Naive thymus-derived CD4-positive, alpha-beta T cell (primary cell): ENCODE results near the gene TST. TPM values are rescaled to one million over a fixed set of nuclear protein-coding genes. Genes with fewer than 3 reads are reported as not detected.
"Not testable (repeated sequence)": the region's sequence is repeated elsewhere in the genome, so short reads cannot be mapped to it uniquely, and the experiment has no call there.

Source experiments
- ATAC-seq: fragments of 150-1000 bp; cut with Tn5 transposase; 2 replicates; pipeline ENCODE4 v1.10.0; 2021; ENCODE audit warnings: mild to moderate bottlenecking, moderate library complexity
- CTCF ChIA-PET: fragments of 350-600 bp; sonication (Branson Sonifier 250); formaldehyde crosslinking; loops from one replicate; lab custom pipeline; 2021; ENCODE audit warnings: antibody characterized with exemption; lab: Charles Lee
- POLR2A ChIA-PET: fragments of 350-600 bp; sonication (Branson Sonifier 250); formaldehyde crosslinking; loops from one replicate; lab custom pipeline; 2021; ENCODE audit warnings: antibody characterized with exemption, inconsistent platforms; lab: Charles Lee
- DNase-seq, 9 donors: peaks; one replicate each; pipeline versions ENCODE4 v3.0.0 to v3.0.0-alpha.2; 2020 to 2022; ENCODE audit warnings: mixed read lengths in 1 of 9
- H3K27ac ChIP-seq: one replicate; pipeline ENCODE4 v1.7.0; 2013; ENCODE audit warnings: mild to moderate bottlenecking, low read depth, low read length, moderate library complexity
- H3K27me3 ChIP-seq, 2 donors: one replicate each; pipeline ENCODE4 v1.7.0; 2013; ENCODE audit warnings: low read length in 2 of 2, mild to moderate bottlenecking in 2 of 2, moderate library complexity in 2 of 2; ENCODE audit not compliant: control insufficient read depth in 2 of 2, insufficient read depth in 2 of 2
- H3K36me3 ChIP-seq, 3 experiments: 1 replicate in 2 of 3; 2 replicates in 1 of 3; pipeline ENCODE4 v1.7.0; 2013; ENCODE audit warnings: low read length in 3 of 3, mild to moderate bottlenecking in 3 of 3, moderate library complexity in 1 of 3; ENCODE audit not compliant: insufficient read depth in 3 of 3, control insufficient read depth in 2 of 3
- H3K4me1 ChIP-seq, 2 donors: one replicate each; pipeline ENCODE4 v1.7.0; 2013; ENCODE audit warnings: low read length in 2 of 2, mild to moderate bottlenecking in 2 of 2, moderate library complexity in 1 of 2; ENCODE audit not compliant: control insufficient read depth in 2 of 2, insufficient read depth in 2 of 2
- H3K4me3 ChIP-seq: 2 replicates; pipeline ENCODE4 v1.7.0; 2013; ENCODE audit warnings: mild to moderate bottlenecking, low read length
- H3K9me3 ChIP-seq, 3 experiments: 1 replicate in 2 of 3; 2 replicates in 1 of 3; pipeline ENCODE4 v1.7.0; 2013; ENCODE audit warnings: low read length in 3 of 3; ENCODE audit not compliant: control insufficient read depth in 2 of 3
- H3K27ac Mint-ChIP-seq, 9 donors: one replicate each; pipeline ENCODE4 v1.8.0; 2020 to 2022; ENCODE audit warnings: mixed read lengths in 9 of 9, mild to moderate bottlenecking in 8 of 9, moderate library complexity in 5 of 9, inconsistent platforms in 2 of 9
- H3K27me3 Mint-ChIP-seq, 5 donors: one replicate each; pipeline ENCODE4 v1.8.0; 2021 to 2022; ENCODE audit warnings: mixed read lengths in 5 of 5, mild to moderate bottlenecking in 1 of 5
- H3K36me3 Mint-ChIP-seq, 5 donors: one replicate each; pipeline ENCODE4 v1.8.0; 2020 to 2022; ENCODE audit warnings: mixed read lengths in 5 of 5, mild to moderate bottlenecking in 3 of 5, inconsistent platforms in 1 of 5
- H3K4me1 Mint-ChIP-seq, 7 donors: one replicate each; pipeline ENCODE4 v1.8.0; 2020 to 2022; ENCODE audit warnings: mixed read lengths in 7 of 7, mild to moderate bottlenecking in 3 of 7, inconsistent platforms in 1 of 7
- H3K4me3 Mint-ChIP-seq, 10 donors: one replicate each; pipeline ENCODE4 v1.8.0; 2020 to 2022; ENCODE audit warnings: mild to moderate bottlenecking in 10 of 10, mixed read lengths in 10 of 10, moderate library complexity in 6 of 10, inconsistent platforms in 2 of 10
- H3K9me3 Mint-ChIP-seq, 11 donors: one replicate each; pipeline ENCODE4 v1.8.0; 2020 to 2022; ENCODE audit warnings: mixed read lengths in 11 of 11, mild to moderate bottlenecking in 4 of 11, inconsistent platforms in 1 of 11, moderate library complexity in 1 of 11
- intact Hi-C, 2 donors: fragments of 100-400 bp; cut with micrococcal nuclease; formaldehyde crosslinking; loops; one replicate each; pipeline ENCODE4 v1.15.1; 2023
- polyA plus RNA-seq, 2 donors: library from polyadenylated mRNA; unstranded; fragments of 300-500 nt; fragmentation: Illumina TruSeq; gene quantifications; one replicate each; pipeline ENCODE4 v1.2.3, GENCODE V29; 2021
- total RNA-seq, 6 experiments: library from RNA in 5 of 6; stranded (reverse) in 5 of 6; gene quantifications; 1 replicate in 5 of 6; 2 replicates in 1 of 6; pipeline ENCODE4 v1.2.3 and lab custom pipeline; 2021 to 2026

The TST gene
- total and polyA plus RNA-seq, 7 experiments from 2014 or later: 0.22 to 6.1 (median 0.43) TPM; not detected in 1

GRCh38 chr22:36989012-36989411 lies 30.2 kb downstream of the TST start:
- intact Hi-C loops, H3K36me3 Mint-ChIP-seq, H3K4me3 ChIP-seq, H3K9me3 ChIP-seq, H3K27ac ChIP-seq, ATAC-seq, H3K4me1 Mint-ChIP-seq, H3K27me3 ChIP-seq, H3K4me1 ChIP-seq, H3K4me3 Mint-ChIP-seq, DNase-seq, H3K36me3 ChIP-seq, H3K27ac Mint-ChIP-seq, POLR2A ChIA-PET: not testable (repeated sequence)
- CTCF ChIA-PET: interaction anchor here (0.7 kb wide), 1 partner anchor 1461 kb away, joined by 3 read pairs; no protein-coding TSS in a partner anchor
- H3K27me3 Mint-ChIP-seq: peaks cover 14 to 42% (median 22%) of the 10 kb centered on the region in 5 donors
- H3K9me3 Mint-ChIP-seq: peaks cover 0 to 28% (median 15%) of the 10 kb centered on the region in 11 donors

GRCh38 chr22:36988075-36988832 lies 31.0 kb downstream of the TST start:
- Mint-ChIP-seq H3K9me3 (peaks cover 0 to 28% (median 15%) of the 10 kb centered on the region in 11 donors), H3K27ac (no peak overlapping the region), H3K27me3 (peaks cover 17 to 40% (median 21%) of the 10 kb centered on the region in 5 donors), H3K4me3 (no peak overlapping the region), H3K36me3 (peaks cover 0 to 5% (median 2%) of the 10 kb centered on the region in 5 donors), H3K4me1 (no peaks in the 10 kb centered on the region)
- CTCF ChIA-PET: no interaction called here
- Histone ChIP-seq H3K27me3 (peaks cover 0 to 4% of the 10 kb centered on the region in 2 donors), H3K36me3 (no peaks in the 10 kb centered on the region), H3K4me3 (no peak overlapping the region), H3K27ac (no peak overlapping the region), H3K9me3 (peaks cover 0 to 9% (median 0%) of the 10 kb centered on the region in 3 experiments), H3K4me1 (no peaks in the 10 kb centered on the region)
- intact Hi-C loops: no loop called here
- no peak for ATAC-seq
- no peak for DNase-seq
- POLR2A ChIA-PET: no interaction called here

GRCh38 chr22:36986242-36986821 lies 32.9 kb downstream of the TST start:
- Mint-ChIP-seq H3K27ac (no peak overlapping the region), H3K27me3 (peaks cover 16 to 37% (median 21%) of the 10 kb centered on the region in 5 donors), H3K36me3 (peaks cover 0 to 5% (median 2%) of the 10 kb centered on the region in 5 donors), H3K4me1 (no peaks in the 10 kb centered on the region), H3K4me3 (no peak overlapping the region), H3K9me3 (peaks cover 0 to 28% (median 15%) of the 10 kb centered on the region in 11 donors)
- H3K27ac ChIP-seq: no peak overlapping the region
- POLR2A ChIA-PET: interaction anchor here (1.1 kb wide), 1 partner anchor 9 kb away, joined by 3 read pairs; no protein-coding TSS in a partner anchor
- intact Hi-C loops: no loop called here
- no peak for ATAC-seq
- H3K4me3 ChIP-seq: no peak overlapping the region
- peak in 2 of 9 donors; percentile 4 to 32 for DNase-seq
- peaks cover 0 to 9% (median 0%) of the 10 kb centered on the region in 3 experiments for H3K9me3 ChIP-seq
- no peaks in the 10 kb centered on the region for H3K36me3 ChIP-seq
- H3K4me1 ChIP-seq: no peaks in the 10 kb centered on the region
- CTCF ChIA-PET: no interaction called here
- H3K27me3 ChIP-seq: peaks cover 0 to 4% of the 10 kb centered on the region in 2 donors

- Histone ChIP-seq H3K4me1 (no peaks in the 10 kb centered on the region), H3K36me3 (no peaks in the 10 kb centered on the region), H3K27me3 (peaks cover 0 to 3% of the 10 kb centered on the region in 2 donors), H3K9me3 (peaks cover 0 to 9% (median 0%) of the 10 kb centered on the region in 3 experiments), H3K4me3 (no peak overlapping the region), H3K27ac (no peak overlapping the region)
- no peaks in the 10 kb centered on the region for H3K4me1 Mint-ChIP-seq
- H3K4me3 Mint-ChIP-seq: no peak overlapping the region
- no peak overlapping the region for H3K27ac Mint-ChIP-seq
- DNase-seq: no peak
- H3K27me3 Mint-ChIP-seq: peaks cover 8 to 27% (median 18%) of the 10 kb centered on the region in 5 donors
- ChIA-PET POLR2A (no interaction called here), CTCF (no interaction called here)
- H3K36me3 Mint-ChIP-seq: peaks cover 0 to 5% (median 2%) of the 10 kb centered on the region in 5 donors
- intact Hi-C loops: no loop called here
- ATAC-seq: no peak
- H3K9me3 Mint-ChIP-seq: peaks cover 0 to 28% (median 15%) of the 10 kb centered on the region in 11 donors
Measured at GRCh38 chr22:36985211-36985889, 33.9 kb downstream of the TST start.

- peaks cover 0 to 4% of the 10 kb centered on the region in 2 donors for H3K4me1 ChIP-seq
- no peaks in the 10 kb centered on the region for H3K27me3 ChIP-seq
- H3K9me3 Mint-ChIP-seq: peaks cover 0 to 20% (median 15%) of the 10 kb centered on the region in 11 donors
- peaks cover 0 to 9% (median 0%) of the 10 kb centered on the region in 3 experiments for H3K9me3 ChIP-seq
- peaks cover 0 to 5% (median 2%) of the 10 kb centered on the region in 5 donors for H3K36me3 Mint-ChIP-seq
- intact Hi-C loops: no loop called here
- peaks cover 5 to 12% (median 9%) of the 10 kb centered on the region in 7 donors for H3K4me1 Mint-ChIP-seq
- no peak overlapping the region for H3K4me3 ChIP-seq
- peaks cover 4 to 26% (median 10%) of the 10 kb centered on the region in 5 donors for H3K27me3 Mint-ChIP-seq
- no peaks in the 10 kb centered on the region for H3K36me3 ChIP-seq
- no peak overlapping the region for H3K4me3 Mint-ChIP-seq
- H3K27ac Mint-ChIP-seq: no peak overlapping the region
- no peak for ATAC-seq
- CTCF ChIA-PET: interaction anchor here (1.9 kb wide), 1 partner anchor 225 kb away, joined by 10 read pairs; no protein-coding TSS in a partner anchor
- H3K27ac ChIP-seq: no peak overlapping the region
- POLR2A ChIA-PET: interaction anchor here (0.6 kb wide), 1 partner anchor 200 kb away, joined by 3 read pairs; no protein-coding TSS in a partner anchor
- no peak for DNase-seq
Measured at GRCh38 chr22:36982136-36982535, 37.1 kb downstream of the TST start.

GRCh38 chr22:36981247-36981775 lies 37.9 kb downstream of the TST start:
- H3K4me1 Mint-ChIP-seq: peaks cover 5 to 16% (median 9%) of the 10 kb centered on the region in 7 donors
- Histone ChIP-seq H3K27ac (no peak overlapping the region), H3K9me3 (peaks cover 0 to 8% (median 0%) of the 10 kb centered on the region in 3 experiments), H3K4me1 (peaks cover 0 to 4% of the 10 kb centered on the region in 2 donors), H3K27me3 (no peaks in the 10 kb centered on the region), H3K36me3 (no peaks in the 10 kb centered on the region), H3K4me3 (no peak overlapping the region)
- DNase-seq: no peak
- H3K27ac Mint-ChIP-seq: peak overlapping the region in 2 of 9 donors; percentile 11 to 66
- H3K4me3 Mint-ChIP-seq: peak overlapping the region in 2 of 10 donors; percentile 16 to 25
- H3K27me3 Mint-ChIP-seq: peaks cover 0 to 26% (median 10%) of the 10 kb centered on the region in 5 donors
- H3K9me3 Mint-ChIP-seq: peaks cover 0 to 12% (median 9%) of the 10 kb centered on the region in 11 donors
- no peak for ATAC-seq
- intact Hi-C loops: no loop called here
- peaks cover 0 to 4% (median 2%) of the 10 kb centered on the region in 5 donors for H3K36me3 Mint-ChIP-seq
- POLR2A ChIA-PET: no interaction called here
- CTCF ChIA-PET: interaction anchor here (1.9 kb wide), 1 partner anchor 225 kb away, joined by 10 read pairs; no protein-coding TSS in a partner anchor
